GM13977 (cell line): Measurements from ENCODE around the gene SLCO4A1.

Source experiments
- DNase-seq: peaks from one replicate; pipeline ENCODE4 v3.0.0; 2012; ENCODE audit warnings: low spot score
- CTCF ChIP-seq: IDR thresholded peaks from 2 replicates; pipeline ENCODE4 v1.5.1; 2012; ENCODE audit warnings: mild to moderate bottlenecking, control low read depth; ENCODE audit not compliant: insufficient read depth; ENCODE audit errors: extremely low read depth, missing control alignments
- in situ Hi-C: fragments of 300-500 bp; cut with MboI; formaldehyde crosslinking; loops from one replicate; pipeline ENCODE4 v1.12.0; 2022; ENCODE audit warnings: low sequenced_read_pairs, low pct_unique_long_range_greater_than_20kb, mixed read lengths, inconsistent platforms; ENCODE audit not compliant: unreplicated experiment

The SLCO4A1 gene

DNA sequence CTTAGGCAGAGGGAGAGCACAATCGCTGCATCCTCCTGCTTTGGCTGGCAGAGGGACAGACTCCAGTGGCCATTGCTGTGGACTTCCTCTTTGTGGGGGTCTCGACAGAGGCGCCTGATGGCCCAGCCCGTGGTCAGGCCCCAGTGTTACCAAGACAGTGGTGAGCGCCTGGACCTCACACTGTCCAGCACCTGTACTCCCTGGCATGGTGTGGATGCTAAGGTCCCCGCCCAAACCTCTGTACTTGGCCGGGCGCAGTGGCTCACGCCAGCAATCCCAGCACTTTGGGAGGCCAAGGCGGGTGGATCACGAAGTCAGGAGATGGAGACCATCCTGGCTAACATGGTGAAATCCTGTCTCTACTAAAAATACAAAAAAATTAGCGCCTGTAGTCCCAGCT, 64.0 kb downstream of the SLCO4A1 start:
- no peak for TF ChIP-seq CTCF
- in situ Hi-C loops: no loop called here
- DNase-seq: no peak

- DNase-seq: no peak
- TF ChIP-seq CTCF: no peak
- in situ Hi-C loops: no loop called here
Observed at GRCh38 chr20:62706857-62707256, 64.6 kb downstream of the SLCO4A1 start.

DNA sequence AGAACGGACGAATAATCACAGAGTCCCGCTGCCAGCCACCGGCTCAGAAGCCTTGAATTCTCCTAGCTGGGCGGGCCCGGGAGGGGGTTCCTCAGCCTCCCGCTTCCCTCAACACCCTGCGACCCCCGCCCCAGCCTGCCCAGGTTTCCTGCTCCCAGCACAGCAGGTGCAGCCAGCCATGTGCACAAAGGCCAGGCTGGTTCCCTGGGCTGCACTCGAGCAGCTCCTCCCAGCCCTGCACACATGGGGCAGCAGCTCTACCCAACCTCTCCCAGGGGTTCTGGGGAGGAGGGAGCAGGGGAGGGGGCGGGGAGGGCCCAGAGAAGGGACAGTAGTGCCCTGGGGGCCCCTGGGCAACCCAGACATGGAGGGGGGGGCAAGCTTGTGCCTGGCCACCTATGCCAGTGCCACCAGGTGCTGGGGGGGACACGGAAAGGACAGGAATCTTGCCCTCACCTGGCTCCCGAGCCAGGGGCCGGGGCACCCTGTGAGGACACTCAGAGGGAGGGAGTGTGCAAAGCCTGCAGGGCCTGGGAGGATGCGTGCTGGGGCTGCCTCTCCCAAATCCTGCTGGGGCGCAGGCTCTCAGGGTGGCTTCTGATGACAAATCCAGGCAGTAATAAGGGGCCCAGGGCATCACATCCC, 65.1 kb downstream of the SLCO4A1 start:
- in situ Hi-C loops: no loop called here
- DNase-seq: no peak
- TF ChIP-seq CTCF: no peak

GRCh38 chr20:62707921-62708521, 65.7 kb downstream of the SLCO4A1 start:
- TF ChIP-seq CTCF: peak; percentile 2
- in situ Hi-C loops: no loop called here
- DNase-seq: peak; percentile 63

DNA sequence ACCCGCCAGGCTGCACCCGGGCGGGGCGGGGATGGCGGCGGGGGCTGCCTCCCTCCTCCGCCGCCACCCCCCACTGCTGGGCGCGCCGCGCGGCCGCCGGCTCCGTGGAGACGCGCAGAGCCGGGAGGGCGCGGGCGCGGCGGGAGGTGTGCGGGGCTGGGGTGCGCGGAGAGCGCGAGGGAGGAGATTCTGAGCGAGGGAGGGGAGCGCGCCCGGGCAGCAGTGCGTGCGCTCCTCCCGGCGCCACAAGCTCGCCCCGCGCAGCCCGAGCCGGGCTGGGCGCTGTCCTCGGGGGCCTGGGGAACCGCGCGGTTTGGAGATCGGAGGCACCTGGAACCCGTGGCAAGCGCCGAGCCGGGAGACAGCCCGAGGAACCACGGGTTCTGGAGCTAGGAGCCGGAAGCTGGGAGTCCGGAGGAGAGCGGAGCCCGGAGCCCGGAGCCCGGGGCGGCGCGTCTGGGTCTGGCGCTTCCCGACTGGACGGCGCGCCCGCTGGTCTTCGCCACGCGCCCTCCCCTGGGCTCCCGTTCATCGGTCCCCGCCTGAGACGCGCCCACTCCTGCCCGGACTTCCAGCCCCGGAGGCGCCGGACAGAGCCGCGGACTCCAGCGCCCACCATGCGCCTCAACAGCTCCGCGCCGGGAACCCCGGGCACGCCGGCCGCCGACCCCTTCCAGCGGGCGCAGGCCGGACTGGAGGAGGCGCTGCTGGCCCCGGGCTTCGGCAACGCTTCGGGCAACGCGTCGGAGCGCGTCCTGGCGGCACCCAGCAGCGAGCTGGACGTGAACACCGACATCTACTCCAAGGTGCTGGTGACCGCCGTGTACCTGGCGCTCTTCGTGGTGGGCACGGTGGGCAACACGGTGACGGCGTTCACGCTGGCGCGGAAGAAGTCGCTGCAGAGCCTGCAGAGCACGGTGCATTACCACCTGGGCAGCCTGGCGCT, 66.6 kb downstream of the SLCO4A1 start, which contains the start of gene NTSR1:
Gene NTSR1 (plus strand): TSS at position 246 of the 946 bp plus-strand sequence. CDS start 372 bp downstream, at position 618.
- in situ Hi-C loops: no loop called here
- no peak for TF ChIP-seq CTCF
- no peak for DNase-seq

DNA sequence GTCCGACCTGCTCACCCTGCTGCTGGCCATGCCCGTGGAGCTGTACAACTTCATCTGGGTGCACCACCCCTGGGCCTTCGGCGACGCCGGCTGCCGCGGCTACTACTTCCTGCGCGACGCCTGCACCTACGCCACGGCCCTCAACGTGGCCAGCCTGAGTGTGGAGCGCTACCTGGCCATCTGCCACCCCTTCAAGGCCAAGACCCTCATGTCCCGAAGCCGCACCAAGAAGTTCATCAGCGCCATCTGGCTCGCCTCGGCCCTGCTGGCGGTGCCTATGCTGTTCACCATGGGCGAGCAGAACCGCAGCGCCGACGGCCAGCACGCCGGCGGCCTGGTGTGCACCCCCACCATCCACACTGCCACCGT, 67.2 kb downstream of the SLCO4A1 start:
- in situ Hi-C loops: no loop called here
- TF ChIP-seq CTCF: no peak
- no peak for DNase-seq
